K562 (cell line): ENCODE measurements around the gene KCNH2. TPM values are rescaled to one million over a fixed set of nuclear protein-coding genes. Genes with fewer than 3 reads are reported as not detected.

Source experiments
- CCNT2 ChIP-seq: IDR thresholded peaks from 2 replicates; pipeline ENCODE4 v1.6.1; 2011; ENCODE audit warnings: borderline replicate concordance, low read depth, mild to moderate bottlenecking, moderate library complexity, mixed read lengths, low read length; ENCODE audit not compliant: insufficient read length; ENCODE audit errors: extremely low read depth
- EP300 ChIP-seq: IDR thresholded peaks from 2 replicates; pipeline ENCODE4 v1.6.1; 2012; ENCODE audit warnings: low read length, improper control_type of control experiment
- FOXJ3 ChIP-seq: sonication (generic); formaldehyde crosslinking; IDR thresholded peaks from 2 replicates; pipeline ENCODE4 v1.4.0; 2020; ENCODE audit warnings: mild to moderate bottlenecking, missing genetic modification reagents
- HLTF ChIP-seq: fragments of 450-650 bp; IDR thresholded peaks from 2 replicates; pipeline ENCODE4 v1.6.1; 2016
- HMG20B ChIP-seq: fragments of 250-450 bp; sonication (Bioruptor Pico); IDR thresholded peaks from 2 replicates; pipeline ENCODE4 v1.5.0; 2021; ENCODE audit warnings: mild to moderate bottlenecking
- NFE2 ChIP-seq: IDR thresholded peaks from 2 replicates; pipeline ENCODE4 v1.6.1; 2014; ENCODE audit warnings: antibody characterized with exemption, low read depth
- PHF20 ChIP-seq: fragments of 450-650 bp; IDR thresholded peaks from 2 replicates; pipeline ENCODE4 v1.6.1; 2018; ENCODE audit not compliant: partially characterized antibody
- SETDB1 ChIP-seq: IDR thresholded peaks from one replicate; pipeline ENCODE4 v1.6.1; 2012; ENCODE audit warnings: low read length, control low read depth, inconsistent platforms
- TEAD1 ChIP-seq, 2 experiments: fragments of 450-650 bp in 1 of 2; sonication (generic) in 1 of 2; formaldehyde crosslinking; IDR thresholded peaks; 2 replicates each; pipeline versions ENCODE4 v1.4.0 to v1.8.0; 2020 to 2022; ENCODE audit warnings: mild to moderate bottlenecking in 2 of 2, missing genetic modification reagents in 1 of 2
- THRAP3 ChIP-seq: fragments of 450-650 bp; IDR thresholded peaks from 2 replicates; pipeline ENCODE4 v1.6.1; 2016; ENCODE audit warnings: mild to moderate bottlenecking, inconsistent platforms, borderline replicate concordance
- XRCC4 ChIP-seq: IDR thresholded peaks from one replicate; pipeline ENCODE4 v1.6.1; 2011; ENCODE audit not compliant: insufficient read depth, insufficient read length; ENCODE audit errors: extremely low read depth
- ZNF146 ChIP-seq: IDR thresholded peaks from one replicate; pipeline ENCODE4 v1.6.1; 2018; ENCODE audit warnings: missing compliant biosample characterization; ENCODE audit not compliant: unreplicated experiment
- polyA plus RNA-seq, 8 experiments: library from polyadenylated mRNA; depleted of rRNA in 4 of 8; stranded (reverse) in 5 of 8; unstranded in 3 of 8; fragments of >200 nt; fragmentation: Nextera tagmentation in 2 of 8; fragmentation: Illumina TruSeq in 1 of 8; extraction: Ambion mirVana in 2 of 8; extraction: Trizol in 1 of 8; gene quantifications; 2 replicates each; pipeline versions ENCODE4 v1.2.1 to v1.2.3, GENCODE V29; 2011 to 2014; ENCODE audit warnings: inconsistent platforms in 1 of 8, missing spikeins in 1 of 8
- total RNA-seq, 7 experiments: library from RNA; depleted of rRNA in 6 of 7; stranded (reverse); fragments of >200 nt in 6 of 7; fragmentation: Illumina TruSeq in 2 of 7; extraction: Trizol in 2 of 7; gene quantifications; 2 replicates each; pipeline versions ENCODE4 v1.2.1 to v1.2.3, GENCODE V29; 2011 to 2021; ENCODE audit warnings: low replicate concordance in 1 of 7
- TF ChIP-seq, protein P1 (sequence below): fragments of 250-450 bp; sonication (Bioruptor Pico); IDR thresholded peaks from 2 replicates; pipeline ENCODE4 v1.8.0; 2021; ENCODE audit warnings: mild to moderate bottlenecking, moderate library complexity
- TF ChIP-seq, protein P2 (sequence below): sonication (generic); formaldehyde crosslinking; IDR thresholded peaks from 2 replicates; pipeline ENCODE4 v1.8.1; 2023; ENCODE audit warnings: mild to moderate bottlenecking, missing genetic modification reagents
- TF ChIP-seq, protein P3 (sequence below): fragments of 450-650 bp; IDR thresholded peaks from 2 replicates; pipeline ENCODE4 v1.6.1; 2018; ENCODE audit warnings: mild to moderate bottlenecking, low read depth; ENCODE audit not compliant: partially characterized antibody
- TF ChIP-seq, protein P4 (sequence below), 2 experiments: fragments of 250-450 bp in 1 of 2; fragments of 450-650 bp in 1 of 2; sonication (Bioruptor Pico) in 1 of 2; IDR thresholded peaks; 2 replicates each; pipeline versions ENCODE4 v1.6.1 to v1.8.0; 2016 to 2021; ENCODE audit warnings: mild to moderate bottlenecking in 2 of 2, moderate library complexity in 2 of 2, missing compliant biosample characterization in 1 of 2, missing genetic modification characterization in 1 of 2
- TF ChIP-seq, protein P5 (sequence below), 2 experiments: fragments of 450-650 bp in 1 of 2; IDR thresholded peaks; 2 replicates each; pipeline ENCODE4 v1.6.1; 2011 to 2017; ENCODE audit warnings: low read depth in 2 of 2, antibody characterized with exemption in 1 of 2, borderline replicate concordance in 1 of 2, low read length in 1 of 2, mild to moderate bottlenecking in 1 of 2, mixed read lengths in 1 of 2; ENCODE audit not compliant: control insufficient read depth in 1 of 2

KCNH2 gene
- total and polyA plus RNA-seq, 9 of the 15 experiments (the other 6 are each of a cell fraction or from before 2014, with no cell fraction given), result 18.1 to 368 (median 218) TPM

DNA sequence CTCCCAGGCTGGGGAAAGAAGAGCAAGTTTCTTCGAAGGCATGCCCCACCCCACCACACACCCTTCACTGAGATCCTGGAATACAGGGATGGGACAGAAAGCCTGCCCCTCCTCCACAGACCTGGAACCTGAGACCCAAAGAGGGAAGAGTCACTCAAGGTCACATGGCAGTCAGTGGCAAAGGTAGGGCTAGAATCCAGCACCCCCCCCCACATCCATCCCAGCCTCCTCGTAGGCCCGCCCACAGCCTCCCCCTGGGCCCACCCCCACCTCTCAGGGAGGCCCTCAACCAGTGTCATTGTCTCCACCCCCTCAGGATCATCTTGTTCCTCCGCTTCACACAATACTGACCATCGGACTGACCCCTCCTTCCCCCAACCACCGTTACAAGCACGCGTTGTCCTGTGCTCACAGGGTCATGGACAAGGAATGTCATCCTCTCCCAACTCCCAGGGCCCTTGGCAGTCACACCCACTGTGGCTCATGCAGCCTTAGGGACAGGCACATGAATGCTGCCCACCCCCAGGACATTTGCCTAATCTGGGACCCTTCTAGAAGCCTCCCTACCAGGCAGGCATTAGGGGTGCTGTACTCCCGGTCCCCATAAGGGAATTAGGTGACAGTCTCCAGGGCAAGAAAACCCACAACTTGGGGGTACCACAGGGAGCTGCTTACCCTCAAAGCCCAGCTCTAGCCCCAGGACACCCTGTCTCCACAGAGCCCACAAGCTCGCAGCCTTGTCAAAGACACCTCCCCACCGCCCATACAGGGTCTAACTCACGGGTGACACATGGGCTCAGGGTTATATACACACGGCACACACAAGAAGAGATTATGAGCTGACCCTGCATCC is 1.4 kb downstream of the KCNH2 start (continued):
- TF ChIP-seq, protein P1, sequence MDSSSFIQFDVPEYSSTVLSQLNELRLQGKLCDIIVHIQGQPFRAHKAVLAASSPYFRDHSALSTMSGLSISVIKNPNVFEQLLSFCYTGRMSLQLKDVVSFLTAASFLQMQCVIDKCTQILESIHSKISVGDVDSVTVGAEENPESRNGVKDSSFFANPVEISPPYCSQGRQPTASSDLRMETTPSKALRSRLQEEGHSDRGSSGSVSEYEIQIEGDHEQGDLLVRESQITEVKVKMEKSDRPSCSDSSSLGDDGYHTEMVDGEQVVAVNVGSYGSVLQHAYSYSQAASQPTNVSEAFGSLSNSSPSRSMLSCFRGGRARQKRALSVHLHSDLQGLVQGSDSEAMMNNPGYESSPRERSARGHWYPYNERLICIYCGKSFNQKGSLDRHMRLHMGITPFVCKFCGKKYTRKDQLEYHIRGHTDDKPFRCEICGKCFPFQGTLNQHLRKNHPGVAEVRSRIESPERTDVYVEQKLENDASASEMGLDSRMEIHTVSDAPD (CRISPR knock-in tag), result no peak
- TF ChIP-seq, protein P2, sequence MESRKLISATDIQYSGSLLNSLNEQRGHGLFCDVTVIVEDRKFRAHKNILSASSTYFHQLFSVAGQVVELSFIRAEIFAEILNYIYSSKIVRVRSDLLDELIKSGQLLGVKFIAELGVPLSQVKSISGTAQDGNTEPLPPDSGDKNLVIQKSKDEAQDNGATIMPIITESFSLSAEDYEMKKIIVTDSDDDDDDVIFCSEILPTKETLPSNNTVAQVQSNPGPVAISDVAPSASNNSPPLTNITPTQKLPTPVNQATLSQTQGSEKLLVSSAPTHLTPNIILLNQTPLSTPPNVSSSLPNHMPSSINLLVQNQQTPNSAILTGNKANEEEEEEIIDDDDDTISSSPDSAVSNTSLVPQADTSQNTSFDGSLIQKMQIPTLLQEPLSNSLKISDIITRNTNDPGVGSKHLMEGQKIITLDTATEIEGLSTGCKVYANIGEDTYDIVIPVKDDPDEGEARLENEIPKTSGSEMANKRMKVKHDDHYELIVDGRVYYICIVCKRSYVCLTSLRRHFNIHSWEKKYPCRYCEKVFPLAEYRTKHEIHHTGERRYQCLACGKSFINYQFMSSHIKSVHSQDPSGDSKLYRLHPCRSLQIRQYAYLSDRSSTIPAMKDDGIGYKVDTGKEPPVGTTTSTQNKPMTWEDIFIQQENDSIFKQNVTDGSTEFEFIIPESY (CRISPR knock-in tag), result no peak
- TF ChIP-seq TEAD1 (CRISPR knock-in tag; IDR thresholded peaks at IDR 0.05), result peak in 1 of 2 experiments; percentile 60; a peak in 1 of 4 replicates
- TF ChIP-seq CCNT2, result no peak
- TF ChIP-seq HMG20B (CRISPR knock-in tag), result no peak
- no peak for TF ChIP-seq EP300
- no peak for TF ChIP-seq NFE2
- TF ChIP-seq HLTF, result no peak
- TF ChIP-seq SETDB1, result no peak
- no peak for TF ChIP-seq THRAP3
- no peak for TF ChIP-seq ZNF146 (CRISPR knock-in tag)
- TF ChIP-seq, protein P3, sequence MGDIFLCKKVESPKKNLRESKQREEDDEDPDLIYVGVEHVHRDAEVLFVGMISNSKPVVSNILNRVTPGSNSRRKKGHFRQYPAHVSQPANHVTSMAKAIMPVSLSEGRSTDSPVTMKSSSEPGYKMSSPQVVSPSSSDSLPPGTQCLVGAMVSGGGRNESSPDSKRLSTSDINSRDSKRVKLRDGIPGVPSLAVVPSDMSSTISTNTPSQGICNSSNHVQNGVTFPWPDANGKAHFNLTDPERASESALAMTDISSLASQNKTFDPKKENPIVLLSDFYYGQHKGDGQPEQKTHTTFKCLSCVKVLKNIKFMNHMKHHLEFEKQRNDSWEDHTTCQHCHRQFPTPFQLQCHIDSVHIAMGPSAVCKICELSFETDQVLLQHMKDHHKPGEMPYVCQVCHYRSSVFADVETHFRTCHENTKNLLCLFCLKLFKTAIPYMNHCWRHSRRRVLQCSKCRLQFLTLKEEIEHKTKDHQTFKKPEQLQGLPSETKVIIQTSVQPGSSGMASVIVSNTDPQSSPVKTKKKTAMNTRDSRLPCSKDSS, result no peak
- TF ChIP-seq, protein P4, sequence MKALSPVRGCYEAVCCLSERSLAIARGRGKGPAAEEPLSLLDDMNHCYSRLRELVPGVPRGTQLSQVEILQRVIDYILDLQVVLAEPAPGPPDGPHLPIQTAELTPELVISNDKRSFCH (CRISPR knock-in tag; IDR thresholded peaks at IDR 0.05), result no peak
- TF ChIP-seq, protein P4 (tag; IDR thresholded peaks at IDR 0.05), result no peak
- no peak for TF ChIP-seq XRCC4
- TF ChIP-seq PHF20, result no peak
- TF ChIP-seq, protein P5, sequence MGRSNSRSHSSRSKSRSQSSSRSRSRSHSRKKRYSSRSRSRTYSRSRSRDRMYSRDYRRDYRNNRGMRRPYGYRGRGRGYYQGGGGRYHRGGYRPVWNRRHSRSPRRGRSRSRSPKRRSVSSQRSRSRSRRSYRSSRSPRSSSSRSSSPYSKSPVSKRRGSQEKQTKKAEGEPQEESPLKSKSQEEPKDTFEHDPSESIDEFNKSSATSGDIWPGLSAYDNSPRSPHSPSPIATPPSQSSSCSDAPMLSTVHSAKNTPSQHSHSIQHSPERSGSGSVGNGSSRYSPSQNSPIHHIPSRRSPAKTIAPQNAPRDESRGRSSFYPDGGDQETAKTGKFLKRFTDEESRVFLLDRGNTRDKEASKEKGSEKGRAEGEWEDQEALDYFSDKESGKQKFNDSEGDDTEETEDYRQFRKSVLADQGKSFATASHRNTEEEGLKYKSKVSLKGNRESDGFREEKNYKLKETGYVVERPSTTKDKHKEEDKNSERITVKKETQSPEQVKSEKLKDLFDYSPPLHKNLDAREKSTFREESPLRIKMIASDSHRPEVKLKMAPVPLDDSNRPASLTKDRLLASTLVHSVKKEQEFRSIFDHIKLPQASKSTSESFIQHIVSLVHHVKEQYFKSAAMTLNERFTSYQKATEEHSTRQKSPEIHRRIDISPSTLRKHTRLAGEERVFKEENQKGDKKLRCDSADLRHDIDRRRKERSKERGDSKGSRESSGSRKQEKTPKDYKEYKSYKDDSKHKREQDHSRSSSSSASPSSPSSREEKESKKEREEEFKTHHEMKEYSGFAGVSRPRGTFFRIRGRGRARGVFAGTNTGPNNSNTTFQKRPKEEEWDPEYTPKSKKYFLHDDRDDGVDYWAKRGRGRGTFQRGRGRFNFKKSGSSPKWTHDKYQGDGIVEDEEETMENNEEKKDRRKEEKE (IDR thresholded peaks at IDR 0.05; ENCODE audit: borderline replicate concordance in 1 of 2, control insufficient read depth in 1 of 2, low read depth in 2 of 2, low read length in 1 of 2), result no peak
- TF ChIP-seq FOXJ3 (CRISPR knock-in tag), result no peak
